Activated naive CD4-positive, alpha-beta T cell treated with anti-CD3 and anti-CD28 coated beads, Interleukin-2, amount 50 U/mL, for 24 hours (primary cell): ENCODE measurements around the gene SMTNL1.

Experiments used
- H3K27ac Mint-ChIP-seq: one replicate; pipeline ENCODE4 v1.8.0; 2021; ENCODE audit warnings: mild to moderate bottlenecking, mixed read lengths
- H3K27me3 Mint-ChIP-seq: one replicate; pipeline ENCODE4 v1.8.0; 2021; ENCODE audit warnings: mixed read lengths
- H3K36me3 Mint-ChIP-seq: one replicate; pipeline ENCODE4 v1.8.0; 2021; ENCODE audit warnings: mixed read lengths
- H3K4me1 Mint-ChIP-seq: one replicate; pipeline ENCODE4 v1.8.0; 2021; ENCODE audit warnings: mixed read lengths
- H3K4me3 Mint-ChIP-seq: one replicate; pipeline ENCODE4 v1.8.0; 2021; ENCODE audit warnings: mild to moderate bottlenecking, mixed read lengths
- H3K9me3 Mint-ChIP-seq: one replicate; pipeline ENCODE4 v1.8.0; 2021; ENCODE audit warnings: mixed read lengths

SMTNL1 gene

GRCh38 chr11:57596266-57596885 is 59.0 kb downstream of the SMTNL1 start:
- H3K27ac Mint-ChIP-seq = no peak overlapping the region

GRCh38 chr11:57597461-57597915 is 60.1 kb downstream of the SMTNL1 start, which contains the start of gene SERPING1:
Gene SERPING1 (plus strand): TSS chr11:57597685. CDS start chr11:57598271, 586 bp downstream.
- Mint-ChIP-seq H3K4me3 (no peak within 1 kb of the TSS), H3K36me3 (no peaks in the 10 kb centered on the region), H3K27me3 (peaks cover 21% of the 10 kb centered on the region), H3K27ac (no peak within 1 kb of the TSS), H3K9me3 (no peaks in the 10 kb centered on the region), H3K4me1 (no peaks in the 10 kb centered on the region)

More at GRCh38 chr11:57596266-57596885, 59.0 kb downstream of the SMTNL1 start:
- Mint-ChIP-seq H3K9me3 (no peaks in the 10 kb centered on the region), H3K27me3 (peaks cover 21% of the 10 kb centered on the region), H3K4me3 (no peak overlapping the region), H3K36me3 (no peaks in the 10 kb centered on the region), H3K4me1 (no peaks in the 10 kb centered on the region)

DNA sequence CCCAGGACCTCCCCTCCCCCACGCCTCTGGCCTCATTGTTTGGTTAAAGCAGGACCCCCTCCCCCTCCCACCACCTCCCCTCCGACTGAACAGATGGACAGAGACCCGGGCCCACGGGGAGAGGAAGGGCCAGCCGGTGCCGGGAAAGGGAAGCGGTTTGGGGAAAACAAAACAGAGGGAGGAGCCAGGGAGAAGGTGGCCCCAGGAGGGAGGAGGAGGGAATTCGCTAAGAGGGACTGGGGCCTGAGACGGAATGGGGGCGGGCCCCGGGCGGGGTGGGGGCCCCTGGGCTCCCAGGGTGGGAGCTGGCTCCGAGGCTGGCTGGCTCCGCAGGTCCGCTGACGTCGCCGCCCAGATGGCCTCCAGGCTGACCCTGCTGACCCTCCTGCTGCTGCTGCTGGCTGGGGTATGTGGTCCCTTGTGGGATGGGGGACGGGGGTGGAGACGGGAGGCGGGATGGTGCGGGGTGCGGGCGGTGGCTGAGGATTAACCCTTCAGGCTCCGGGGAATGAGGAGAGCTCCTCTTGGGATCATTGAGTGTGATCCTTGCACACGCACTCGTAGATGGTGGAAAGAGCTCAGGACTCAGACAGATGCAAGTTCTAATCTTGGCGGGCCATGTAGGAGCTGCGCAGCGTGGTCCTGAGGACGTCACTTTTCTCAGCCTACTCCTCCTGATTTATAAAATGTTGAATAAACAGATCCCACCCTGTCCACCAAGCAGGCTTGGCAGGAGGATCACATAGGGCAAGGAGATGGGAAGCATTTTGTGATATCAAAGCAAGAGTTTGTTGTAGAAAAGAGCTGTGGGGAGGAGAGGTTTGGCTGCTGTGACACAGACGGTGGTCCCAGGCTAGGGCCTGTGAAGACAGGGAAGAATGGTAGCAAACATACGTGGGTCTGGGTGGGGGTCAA is 60.8 kb downstream of the SMTNL1 start:
- no peaks in the 10 kb centered on the region for H3K36me3 Mint-ChIP-seq

DNA sequence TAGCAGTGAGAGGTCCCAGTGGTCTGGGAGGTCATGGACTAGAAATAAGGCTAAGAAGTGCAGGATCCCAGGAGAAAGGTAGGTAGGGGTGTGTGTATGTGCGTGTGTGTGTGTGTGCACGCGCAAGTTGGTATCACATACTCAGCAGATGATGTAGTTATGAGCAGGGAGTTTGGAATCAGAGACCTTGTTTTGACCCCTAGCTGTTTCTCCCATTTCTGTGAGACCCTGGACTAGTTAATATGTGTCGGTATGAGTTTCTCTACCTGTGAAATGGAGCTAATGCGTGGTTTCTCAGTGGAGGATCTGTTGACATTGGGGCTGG is 61.4 kb downstream of the SMTNL1 start:
- Mint-ChIP-seq H3K9me3 (no peaks in the 10 kb centered on the region), H3K36me3 (no peaks in the 10 kb centered on the region), H3K27me3 (peaks cover 19% of the 10 kb centered on the region), H3K4me3 (no peak overlapping the region), H3K4me1 (no peaks in the 10 kb centered on the region), H3K27ac (no peak overlapping the region)

More for the DNA sequence above, 60.8 kb downstream of the SMTNL1 start:
- Mint-ChIP-seq H3K4me3 (no peak overlapping the region), H3K4me1 (no peaks in the 10 kb centered on the region), H3K9me3 (no peaks in the 10 kb centered on the region), H3K27me3 (peaks cover 19% of the 10 kb centered on the region), H3K27ac (no peak overlapping the region)

DNA sequence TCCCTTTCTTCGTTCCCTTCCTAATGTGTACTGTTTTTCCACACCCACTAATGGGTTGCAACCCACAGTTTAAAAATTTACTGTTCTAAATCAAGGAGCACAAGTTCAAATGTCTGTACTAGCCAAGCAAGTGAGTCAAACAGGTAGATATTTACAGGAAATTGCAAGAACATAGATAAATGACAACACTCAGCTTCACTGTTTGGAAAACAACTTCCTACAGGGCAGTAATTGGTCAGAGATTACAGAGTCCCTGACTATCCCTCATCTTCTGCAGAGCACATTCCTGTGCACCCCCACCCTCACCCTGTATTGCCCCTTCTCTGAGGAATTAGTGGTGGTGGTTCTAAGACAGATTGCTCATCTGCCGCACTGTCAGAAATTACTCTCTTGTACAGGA is 62.0 kb downstream of the SMTNL1 start:
- Mint-ChIP-seq H3K36me3 (no peaks in the 10 kb centered on the region), H3K27me3 (peaks cover 14% of the 10 kb centered on the region)

More for the DNA sequence above, 62.0 kb downstream of the SMTNL1 start:
- H3K4me1 Mint-ChIP-seq = no peaks in the 10 kb centered on the region
- no peak overlapping the region for H3K27ac Mint-ChIP-seq
- no peak overlapping the region for H3K4me3 Mint-ChIP-seq
- H3K9me3 Mint-ChIP-seq = no peaks in the 10 kb centered on the region
